Measurements from ENCODE around the gene DENND1A.

The DENND1A gene

DNA sequence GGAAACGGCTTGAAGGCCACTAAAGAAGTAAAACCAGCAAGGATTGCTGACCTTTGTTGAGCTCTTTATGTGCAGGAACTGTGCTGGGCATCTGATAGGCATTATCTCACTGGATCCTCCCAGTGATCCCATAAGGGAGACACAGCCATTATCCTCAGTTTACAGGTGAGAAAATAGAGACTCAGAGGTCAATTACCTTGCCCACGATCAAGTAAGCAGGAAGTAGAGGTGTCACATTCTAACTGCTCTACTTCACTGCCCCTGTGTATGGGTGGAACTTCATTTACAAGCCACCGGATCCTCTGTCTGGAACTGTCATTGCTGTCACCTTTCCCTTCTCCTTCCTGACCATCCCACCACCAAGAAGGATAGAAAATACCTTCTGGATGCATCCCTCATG is 325.1 kb downstream of the DENND1A start:
- DNase-seq, result no peak

DNA sequence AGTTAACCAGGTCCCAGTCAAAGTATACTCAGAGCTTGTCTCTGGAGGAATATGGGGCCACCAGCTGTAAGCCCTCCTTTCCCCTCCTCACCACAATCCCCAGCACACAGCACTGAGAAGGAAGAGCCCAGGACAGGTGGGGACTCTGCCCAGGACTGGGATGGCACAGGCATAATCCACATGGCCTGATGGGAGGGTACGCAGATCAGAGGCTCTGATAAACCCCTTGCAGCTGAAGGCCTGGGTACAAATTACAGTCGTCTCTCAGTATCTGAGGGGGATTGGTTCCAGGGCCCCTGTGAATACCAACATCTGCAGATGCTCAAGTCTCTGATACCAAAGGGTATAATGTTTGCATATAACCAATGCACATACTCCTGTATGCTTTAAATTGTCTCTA is 328.1 kb downstream of the DENND1A start:
- DNase-seq, result no peak

DNA sequence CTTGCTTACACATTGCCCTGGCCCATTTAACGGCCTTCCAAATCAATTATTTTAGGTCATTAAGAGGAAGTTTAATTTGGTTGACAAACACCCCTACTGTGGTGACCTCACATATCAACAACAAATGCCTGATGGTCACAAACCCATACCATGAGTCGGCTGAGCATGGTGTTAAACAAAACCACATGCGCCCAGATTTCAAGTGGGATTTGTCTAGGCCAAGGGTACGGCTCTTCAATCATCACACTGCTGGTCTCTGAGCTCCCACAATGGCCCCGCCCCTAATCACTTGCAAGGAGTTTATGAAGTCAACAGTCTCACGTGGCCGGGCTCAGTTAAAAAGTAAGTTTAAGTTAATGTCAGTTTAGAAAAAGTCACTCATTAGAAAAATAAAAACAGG is 330.1 kb downstream of the DENND1A start:
- no peak for DNase-seq

DNA sequence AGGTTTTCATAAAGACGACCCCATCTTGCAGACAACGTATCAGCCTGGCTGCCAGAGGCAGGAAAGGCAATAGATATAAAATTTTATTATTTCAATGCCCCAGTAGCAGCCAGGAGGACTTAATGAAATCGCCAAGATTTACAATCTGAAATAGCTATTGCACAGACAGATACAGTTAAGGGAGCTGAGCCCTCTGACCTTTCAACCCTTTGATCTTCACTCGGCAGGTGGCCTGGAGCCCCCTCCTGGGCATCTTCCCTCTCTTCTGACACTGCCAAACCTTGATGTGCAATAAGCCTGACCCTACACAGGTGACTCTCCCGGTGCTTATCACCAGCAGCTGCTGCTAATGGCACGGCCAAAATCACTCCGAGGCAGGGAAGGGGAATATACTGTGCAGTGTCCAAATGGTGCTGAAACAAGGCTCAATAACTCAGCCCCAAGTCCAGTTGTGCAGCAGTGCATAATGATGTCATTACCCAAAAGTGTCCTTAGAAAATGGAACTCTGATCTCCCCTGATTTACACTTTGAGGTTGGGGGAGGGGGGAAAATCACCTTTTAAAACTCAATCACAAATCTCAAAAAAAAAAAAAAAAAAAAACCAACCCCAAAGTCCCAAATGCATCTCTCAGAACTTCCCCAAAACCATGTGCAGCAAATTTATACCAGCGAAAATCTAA is 331.9 kb downstream of the DENND1A start:
- DNase-seq, result no peak

DNA sequence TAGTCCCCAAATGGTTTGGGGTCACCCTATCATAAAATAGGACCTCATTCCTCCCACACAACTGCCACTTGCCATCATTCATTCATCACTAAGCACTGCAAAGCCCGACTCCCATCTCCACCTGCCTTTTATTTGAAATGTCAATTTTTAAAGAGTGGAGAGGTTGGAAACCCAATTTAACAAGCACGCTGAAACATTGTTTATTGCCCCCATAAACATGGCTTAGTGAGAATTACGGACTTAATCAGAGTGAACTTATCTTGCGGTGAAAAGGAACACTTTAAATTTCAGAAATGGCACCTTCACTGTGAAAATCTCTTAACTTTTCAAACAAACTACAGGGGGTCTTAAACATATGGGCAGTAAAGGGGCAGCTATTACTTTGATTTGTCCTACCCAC is 332.9 kb downstream of the DENND1A start:
- DNase-seq, result no peak

DNA sequence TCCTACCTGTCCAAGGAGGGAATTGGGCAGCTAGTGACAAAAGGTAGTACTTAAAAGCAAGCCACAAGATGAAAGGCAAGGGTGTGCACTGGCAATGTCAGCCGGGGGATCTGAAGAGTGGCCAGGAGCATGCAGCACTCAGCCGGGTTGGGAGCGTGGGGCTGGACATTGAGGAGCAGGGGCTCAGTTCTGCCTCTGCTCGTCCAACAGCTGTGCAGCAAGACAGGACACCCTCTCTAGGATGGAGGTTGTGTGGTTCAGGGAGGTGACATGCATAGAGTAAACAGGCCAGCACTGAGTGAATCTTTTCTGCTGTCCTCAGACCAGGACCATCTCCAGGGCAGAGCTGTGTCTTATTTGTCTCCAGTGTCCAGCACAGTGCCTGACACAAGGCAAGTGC is 338.6 kb downstream of the DENND1A start:
- no peak for DNase-seq

DNA sequence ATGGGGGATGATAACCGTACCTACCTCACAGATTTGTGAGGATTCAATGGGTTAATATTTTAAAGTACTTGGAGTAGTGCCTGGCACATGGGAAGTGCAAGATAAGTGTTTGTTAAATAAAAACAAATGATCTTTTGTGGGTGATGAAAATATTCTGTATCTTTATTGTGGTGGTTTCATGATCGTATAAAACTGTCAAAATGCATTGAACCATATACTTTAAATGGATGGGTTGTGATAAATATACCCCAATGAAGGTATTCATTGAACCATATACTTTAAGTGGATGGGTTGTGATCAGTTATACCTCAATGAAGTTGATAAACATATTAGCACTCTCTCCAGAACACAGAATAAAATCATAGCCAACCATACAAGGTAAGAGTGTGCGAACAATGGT is 339.4 kb downstream of the DENND1A start:
- no peak for DNase-seq

DNA sequence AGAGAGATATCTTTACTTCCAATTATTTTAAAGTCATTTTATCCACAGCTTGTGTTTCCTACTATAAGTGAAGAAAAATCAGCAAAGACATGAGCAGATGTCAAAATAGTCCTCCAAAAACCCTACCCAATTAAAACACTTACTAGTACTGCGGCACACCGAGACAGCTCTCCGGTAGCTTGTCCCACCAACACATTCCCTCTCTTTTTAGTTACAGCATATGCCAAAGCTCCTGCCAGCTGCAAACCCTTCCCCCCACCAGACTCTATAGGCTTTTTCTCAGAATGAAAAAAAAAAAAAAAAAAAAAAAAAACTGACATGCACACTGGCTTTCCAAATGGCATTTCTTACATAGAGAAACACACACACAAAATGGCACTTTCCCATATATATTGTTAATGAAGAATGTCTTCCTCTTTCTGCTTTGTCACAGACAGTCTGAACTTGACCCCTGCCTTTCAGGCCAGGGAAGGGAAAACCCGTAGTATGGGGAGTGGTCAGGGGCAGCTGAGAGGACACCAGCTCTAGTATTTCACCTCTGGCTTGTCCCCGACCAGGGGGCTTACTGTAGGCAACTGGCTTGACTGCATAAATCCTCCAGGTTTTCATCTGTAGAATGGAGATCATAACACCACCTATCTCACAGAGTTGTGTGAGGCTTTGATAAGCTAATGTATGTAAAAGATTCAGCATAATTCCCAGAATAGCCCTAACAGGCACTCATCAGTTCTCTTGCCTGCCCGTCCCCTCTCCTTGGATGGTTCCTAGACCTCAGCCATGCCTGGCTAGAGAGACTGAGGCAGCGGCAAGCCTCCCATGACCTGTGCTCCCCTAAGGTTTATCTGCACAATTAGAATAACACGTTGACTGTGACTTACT is 340.3 kb downstream of the DENND1A start:
- DNase-seq, result no peak

DNA sequence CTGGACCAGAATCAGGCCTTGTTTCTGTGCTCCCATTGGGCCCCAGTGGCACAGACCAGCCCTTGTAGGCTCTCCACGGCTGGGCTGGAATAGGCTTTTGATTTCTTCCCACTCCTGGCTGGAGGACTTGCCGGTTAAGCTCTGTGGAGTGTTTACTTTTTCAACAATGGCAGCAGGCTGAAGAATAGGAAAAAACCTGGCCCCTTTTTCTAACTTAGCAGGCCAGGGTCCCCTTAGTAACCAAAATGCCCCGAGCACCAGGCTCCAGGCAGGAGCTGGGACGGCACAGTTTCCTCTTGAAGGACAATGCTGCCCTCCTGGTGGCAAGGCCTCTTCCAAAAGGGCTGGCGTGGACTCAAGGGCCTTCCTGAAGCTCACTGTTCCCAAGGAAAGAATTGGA is 343.7 kb downstream of the DENND1A start:
- DNase-seq, result no peak

DNA sequence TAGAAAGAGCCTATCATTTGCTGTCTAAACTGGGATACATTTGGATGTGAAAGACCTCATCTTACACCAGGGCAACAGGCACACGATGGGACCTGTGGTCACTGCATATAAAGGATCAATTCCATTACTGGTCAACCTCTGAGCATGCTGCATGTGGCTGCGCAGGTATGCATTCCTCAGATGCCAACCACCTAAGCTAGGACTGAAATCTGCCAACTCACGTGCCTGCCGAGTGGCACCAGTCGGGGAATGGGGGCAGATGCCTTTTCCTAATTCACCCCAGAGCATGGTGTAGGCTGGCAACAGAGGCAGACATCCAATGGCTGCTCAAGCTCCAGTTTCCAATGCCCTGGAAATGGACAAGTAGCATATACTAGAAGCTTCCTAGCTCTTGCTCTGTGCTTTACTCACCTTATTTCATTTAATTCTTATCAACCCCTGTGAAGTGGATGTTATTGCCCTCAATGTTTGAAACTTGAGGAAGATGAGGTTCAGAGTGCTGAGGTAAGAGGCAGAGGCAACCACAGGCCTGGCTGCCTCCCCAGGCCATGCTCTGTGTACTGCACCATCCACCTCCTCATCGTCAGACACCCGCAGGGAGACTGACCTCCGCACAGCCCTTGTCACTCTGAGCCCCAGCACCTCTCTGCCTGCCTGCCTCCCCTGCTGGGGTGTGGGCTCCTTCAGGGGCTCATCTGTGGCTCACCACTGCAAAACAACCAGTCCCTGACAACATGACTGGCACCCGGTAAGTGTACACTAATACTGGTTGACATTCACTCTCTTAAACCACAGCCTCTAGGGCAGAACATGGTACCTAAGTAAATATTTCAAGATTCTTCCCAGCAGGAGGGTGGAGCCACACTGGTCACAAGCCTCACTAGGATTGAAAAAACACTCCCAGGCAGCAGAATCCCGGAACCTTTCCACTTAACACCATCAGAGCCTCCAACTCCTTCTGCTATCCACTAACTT is 345.4 kb downstream of the DENND1A start:
- DNase-seq, result no peak

DNA sequence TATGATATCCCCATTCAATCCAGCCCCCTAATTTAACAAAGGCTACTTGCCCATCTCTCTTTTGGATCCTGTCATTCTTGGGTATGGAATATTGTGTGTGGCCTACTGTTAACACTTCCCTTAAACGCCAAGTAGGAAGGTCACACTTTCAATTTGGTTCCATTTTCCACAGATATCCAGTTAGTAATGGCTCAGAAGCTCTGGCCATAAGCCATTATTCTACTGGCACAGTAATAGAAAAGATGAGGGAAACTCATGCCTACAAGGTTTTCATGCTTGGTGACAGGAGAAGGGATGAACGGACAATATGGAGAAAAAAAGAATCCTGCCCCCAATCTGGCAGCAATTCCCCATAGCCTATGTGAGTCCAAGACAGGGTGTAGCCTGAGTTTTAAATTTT is 346.3 kb downstream of the DENND1A start:
- DNase-seq, result no peak

DNA sequence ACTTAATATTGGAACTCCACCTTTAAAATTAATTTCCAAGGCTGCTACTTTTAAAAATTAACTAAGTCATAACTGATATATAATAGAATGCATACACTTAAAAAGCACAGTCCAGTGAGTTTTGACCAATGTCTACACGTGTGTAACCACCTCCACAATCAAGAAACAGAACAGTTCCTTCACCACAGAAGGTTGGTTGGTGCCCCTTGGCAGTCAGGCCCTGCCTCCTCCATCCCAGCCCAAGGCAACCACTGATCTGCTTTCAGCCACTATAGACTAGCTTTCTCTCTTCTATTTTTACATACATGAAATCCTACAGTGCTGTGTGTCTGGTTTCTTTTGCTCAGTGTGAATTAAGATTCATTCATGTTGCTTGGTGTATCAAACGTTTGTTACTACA is 358.7 kb downstream of the DENND1A start:
- DNase-seq, result no peak

DNA sequence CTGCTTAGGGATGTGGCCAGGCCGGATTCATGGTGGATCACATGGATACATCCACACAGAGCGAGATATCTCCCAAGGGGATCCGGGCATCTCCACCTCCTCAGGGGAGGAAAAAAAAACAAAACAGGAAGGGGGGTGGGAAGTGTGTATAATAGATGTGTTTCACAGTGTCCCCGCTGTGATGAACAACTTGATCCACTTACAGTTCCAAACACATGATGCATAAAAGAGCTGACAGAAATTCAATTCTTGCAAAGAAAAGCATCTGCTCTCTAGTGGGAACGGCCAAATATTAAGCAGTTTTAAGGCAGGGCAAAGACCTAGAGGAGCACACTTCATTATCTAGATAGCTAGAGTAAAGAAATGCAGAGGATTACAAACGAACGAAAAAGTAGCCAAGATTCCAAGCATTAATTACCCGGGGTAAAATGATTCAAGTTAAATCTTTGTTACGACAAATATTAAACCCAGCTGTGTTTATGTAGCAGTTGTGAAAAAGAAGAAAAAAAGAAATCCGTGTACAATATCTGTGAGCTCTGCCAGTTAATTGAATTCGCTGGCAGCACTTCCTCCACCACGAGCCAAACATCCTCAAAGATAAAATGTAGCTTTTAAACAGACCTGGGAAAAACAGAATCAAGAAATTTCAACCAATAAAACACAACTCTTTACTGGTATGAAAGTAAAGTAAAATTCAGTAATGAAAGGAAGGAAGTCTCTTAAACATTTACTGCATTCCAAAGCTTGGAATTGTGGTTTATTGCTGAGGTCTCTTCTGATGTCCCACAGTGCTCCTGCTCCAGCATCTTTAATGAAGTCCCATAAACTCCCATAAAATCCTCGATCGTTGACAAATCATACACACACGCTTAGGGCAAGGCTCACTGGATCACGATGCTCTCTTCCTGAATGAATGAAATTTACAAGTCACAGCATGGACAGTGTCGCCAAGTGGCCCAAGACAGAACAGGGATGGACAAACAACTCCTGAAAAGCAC is 360.9 kb downstream of the DENND1A start:
- DNase-seq, result no peak

DNA sequence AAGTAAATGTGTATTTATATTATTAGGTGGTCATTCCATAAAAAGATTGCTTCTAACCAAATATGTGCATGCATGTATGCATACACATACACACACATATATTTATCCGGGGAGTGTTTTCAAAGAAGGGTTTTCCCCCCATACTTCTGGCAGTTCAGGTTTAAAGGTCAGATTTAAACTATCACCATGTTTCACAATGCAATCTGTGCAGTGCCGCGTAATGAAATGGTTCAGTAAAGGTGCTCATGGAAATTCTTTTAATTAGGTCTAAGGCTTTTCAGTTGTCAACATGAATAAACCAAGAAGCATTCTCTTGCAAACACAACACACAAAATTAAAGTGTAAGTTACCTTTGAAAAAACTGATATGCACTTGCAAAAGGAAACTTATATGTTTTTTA is 362.9 kb downstream of the DENND1A start:
- DNase-seq, result no peak

DNA sequence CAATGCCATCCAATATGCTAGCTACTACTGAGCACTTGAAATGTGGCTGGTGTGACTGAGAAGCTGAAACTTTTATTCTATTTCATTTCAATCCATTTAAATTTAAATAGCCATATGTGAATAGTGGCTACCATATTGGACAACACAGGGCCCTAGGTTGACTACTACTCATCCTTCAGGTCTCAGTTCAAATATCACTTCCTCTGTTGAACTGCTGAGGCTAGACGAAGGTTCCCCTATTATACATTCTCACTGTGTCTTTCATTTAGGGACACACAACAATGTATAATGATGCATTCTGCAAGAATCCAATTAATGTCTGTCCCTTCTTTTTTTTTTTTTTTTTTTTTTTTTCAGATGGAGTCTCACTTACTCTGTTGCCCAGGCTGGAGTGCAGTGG is 365.3 kb downstream of the DENND1A start:
- DNase-seq, result no peak

DNA sequence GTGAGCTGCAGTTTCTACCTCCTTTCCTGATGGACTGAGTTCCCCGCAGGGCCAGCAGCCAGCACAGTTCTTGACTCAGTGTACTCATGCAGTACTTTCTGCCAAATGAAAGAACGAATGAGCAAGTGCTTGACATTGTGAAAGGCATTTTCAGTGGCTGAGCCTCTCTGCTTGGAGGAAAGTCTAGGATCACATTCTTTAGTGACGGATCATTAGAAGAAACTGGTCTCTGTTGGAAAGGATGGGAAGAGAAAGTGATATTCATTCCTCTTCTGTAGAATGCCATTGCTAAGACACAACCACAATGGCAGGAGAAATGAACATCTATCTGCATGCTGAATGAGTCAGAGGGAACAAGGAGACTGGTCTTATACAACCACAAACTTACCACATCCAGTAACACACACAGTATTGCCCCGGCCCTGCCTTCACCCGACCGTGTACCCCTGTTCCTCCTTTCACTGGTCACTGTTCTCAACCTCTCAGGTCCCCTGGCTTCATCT is 367.0 kb downstream of the DENND1A start:
- DNase-seq, result no peak

DNA sequence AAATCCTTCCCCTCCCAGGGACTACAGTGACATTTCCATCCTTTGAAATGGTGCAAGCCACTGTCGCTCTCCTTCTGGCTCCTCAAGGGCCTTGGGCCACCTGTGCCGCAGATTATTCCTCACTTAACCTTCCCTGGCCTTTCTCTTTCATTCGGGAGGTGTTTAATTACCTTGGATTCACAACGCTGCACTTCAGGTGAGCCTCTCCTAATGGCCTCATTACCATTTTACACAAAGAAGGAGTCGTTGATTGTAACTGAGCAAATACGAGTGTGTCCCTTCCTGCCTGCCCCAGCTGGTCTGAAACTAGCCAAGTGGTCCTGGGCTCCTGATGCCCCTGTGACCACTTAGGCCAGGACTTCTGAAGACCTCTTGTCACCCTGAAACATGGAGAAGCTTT is 368.9 kb downstream of the DENND1A start:
- DNase-seq, result peak; percentile 68 to 76

DNA sequence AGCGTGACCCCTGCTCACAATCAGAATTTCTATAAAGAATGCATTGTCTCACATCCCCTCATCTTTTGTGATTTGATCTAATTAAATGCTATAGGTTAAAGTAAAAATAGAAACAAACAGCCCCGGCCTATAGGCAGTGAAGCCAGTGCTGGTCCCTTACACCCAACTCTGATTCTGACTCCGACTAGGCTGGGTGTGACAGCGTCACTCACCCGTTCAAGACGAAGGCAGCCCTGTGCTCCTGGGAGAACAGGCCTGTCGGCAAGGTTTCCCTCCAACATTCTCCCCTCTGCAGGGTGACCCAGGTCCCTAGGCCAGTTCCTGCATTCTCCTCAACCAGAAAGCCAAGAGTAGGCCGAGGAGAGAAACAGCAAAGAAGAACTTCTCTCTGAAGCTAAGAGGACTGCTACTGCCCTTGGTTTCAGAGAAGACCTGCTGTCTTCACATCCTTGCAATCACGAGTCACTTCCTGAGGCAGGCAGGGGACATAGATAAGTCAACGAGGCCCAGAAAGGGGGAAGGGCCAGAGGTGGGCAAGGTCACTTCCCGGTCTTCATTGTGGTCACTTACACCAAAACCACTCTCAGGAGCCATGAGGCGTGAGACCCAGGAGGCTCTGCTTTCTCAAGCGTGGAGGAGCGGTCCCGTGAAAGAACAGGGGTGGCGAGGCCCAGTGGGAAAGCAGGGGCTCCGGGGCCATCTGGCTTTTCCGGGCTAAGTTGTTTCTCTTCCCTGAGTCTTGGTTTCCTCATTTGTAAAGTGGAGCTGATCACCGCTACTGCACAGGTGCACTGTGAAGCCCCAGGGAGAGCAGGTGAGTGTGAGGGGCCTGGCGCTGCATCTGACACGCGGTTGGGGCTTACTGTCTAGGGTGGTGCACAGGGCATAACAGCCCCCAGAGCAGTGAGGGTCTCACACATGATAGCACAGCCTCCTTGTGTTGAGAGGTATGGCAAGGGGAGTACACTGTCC is 373.2 kb downstream of the DENND1A start:
- no peak for DNase-seq

DNA sequence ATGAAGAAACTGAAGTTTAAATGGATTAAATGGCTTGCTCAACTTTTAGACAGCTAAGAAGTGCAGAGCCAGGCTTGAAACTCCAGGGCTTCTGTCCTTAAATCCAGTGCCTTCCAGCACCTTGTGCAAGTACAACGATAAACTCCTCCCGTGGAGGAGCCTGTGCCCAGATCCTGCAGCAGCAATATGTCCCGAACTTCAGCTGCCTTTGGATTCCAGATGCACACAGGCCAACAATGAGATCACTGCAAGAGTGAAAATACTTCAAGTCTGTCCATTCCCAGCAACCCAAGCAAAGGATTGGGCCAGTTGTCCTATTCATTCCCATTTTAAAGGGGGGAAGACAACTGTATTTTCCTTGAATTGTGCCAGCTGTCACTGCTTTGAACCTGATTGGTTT is 374.3 kb downstream of the DENND1A start:
- no peak for DNase-seq

DNA sequence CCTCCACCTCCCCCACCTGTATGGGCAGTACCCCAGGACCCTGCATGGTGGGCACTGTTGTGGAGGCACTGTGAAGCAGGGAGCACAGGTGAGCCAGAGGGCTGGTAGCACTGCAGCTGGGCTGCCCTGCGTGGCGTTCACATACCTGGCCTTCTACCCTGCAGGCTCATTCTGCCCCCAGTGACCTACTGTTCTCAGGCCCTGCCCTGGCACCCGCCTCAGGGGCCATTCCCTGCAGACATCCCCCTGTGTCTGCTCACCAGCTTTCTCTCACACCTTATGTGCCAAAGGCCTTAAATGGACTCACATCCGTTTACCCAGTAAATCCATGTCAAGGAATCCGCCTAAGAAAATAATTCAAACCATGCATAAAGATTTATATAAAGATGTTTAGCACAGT is 377.4 kb downstream of the DENND1A start:
- no peak for DNase-seq

DNA sequence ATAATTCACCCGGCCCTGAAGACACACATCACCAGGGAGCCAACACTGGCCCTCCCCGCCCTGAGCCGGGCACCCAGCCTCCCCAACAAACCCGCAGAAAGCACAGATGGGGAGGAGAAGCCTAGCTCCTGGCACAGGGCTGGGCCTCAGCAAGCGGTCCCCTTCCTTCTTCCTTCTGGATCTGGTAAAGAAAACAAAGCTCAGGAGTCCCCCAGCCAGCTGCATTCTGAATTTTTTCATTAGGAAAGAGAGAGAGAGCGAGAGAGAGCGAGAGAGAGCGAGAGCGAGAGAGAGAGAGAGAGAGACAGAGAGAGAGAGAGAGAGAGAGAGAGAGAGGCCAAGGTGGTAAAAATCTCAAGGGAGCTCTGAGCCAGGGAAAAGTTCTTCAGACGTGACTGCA is 378.2 kb downstream of the DENND1A start:
- no peak for DNase-seq
